ENCODE measurements around the gene PRR19. TPM values are rescaled to one million over a fixed set of nuclear protein-coding genes. Genes with fewer than 3 reads are reported as not detected.

Gene PRR19
- total and polyA plus RNA-seq, 10 of the 15 experiments (the other 5 are each of a cell fraction or from before 2014, with no cell fraction given), result 0.09 to 1.7 (median 0.73) TPM; not detected in 1

GRCh38 chr19:42287017-42287826 is 14.7 kb upstream of the PRR19 start:
- Histone ChIP-seq H3K27me3 (replicated peaks in 1 of 2; ENCODE audit: control insufficient read depth in 2 of 2, insufficient read depth in 2 of 2, low read length in 1 of 2) (no peaks in the 10 kb centered on the region), H3K4me1 (ENCODE audit: control insufficient read depth, insufficient read depth, low read length) (peaks cover 27% of the 10 kb centered on the region), H3K36me3 (ENCODE audit: control insufficient read depth in 2 of 2, insufficient read depth in 2 of 2, low read length in 1 of 2) (peaks cover 19 to 26% of the 10 kb centered on the region in 2 experiments), H3K4me3 (no peak overlapping the region), H3K9ac (ENCODE audit: control insufficient read depth, insufficient read depth, low read length) (no peak overlapping the region), H3K4me2 (ENCODE audit: control insufficient read depth, insufficient read depth) (no peak overlapping the region), H4K20me1 (ENCODE audit: control insufficient read depth, insufficient read depth) (no peaks in the 10 kb centered on the region; the same call in 1 of the 2 replicates), H3K9me3 (replicated peaks; ENCODE audit: control insufficient read depth, insufficient read depth, low read length) (no peaks in the 10 kb centered on the region), H3K27ac (ENCODE audit: control insufficient read depth, insufficient read depth) (no peak overlapping the region), H3K79me2 (ENCODE audit: control insufficient read depth, insufficient read depth, low read length) (peaks cover 21% of the 10 kb centered on the region), H2AFZ (ENCODE audit: control insufficient read depth, low read depth, low read length) (no peak overlapping the region)
- ChIA-PET SMC1A (ENCODE audit: uncharacterized antibody, unreplicated experiment) (no interaction called here), CTCF (interaction anchor here (0.6 to 1.7 kb wide), 3 partner anchors 9 to 102 kb away, joined by 3 to 4 read pairs (median 4); no protein-coding TSS in a partner anchor), RAD21 (ENCODE audit: unreplicated experiment) (no interaction called here), POLR2A (interaction anchor here (0.8 kb wide), 1 partner anchor 9 kb away, joined by 3 read pairs; no protein-coding TSS in a partner anchor)
- intact Hi-C loops (cut with micrococcal nuclease; ENCODE audit: unreplicated experiment) (no loop called here), in situ Hi-C loops (cut with MboI) (no loop called here)
- BruUV-seq (replicated peaks), result no TSS peak
- 93% methylated on average over 30 of the region's 30 CpGs for WGBS (ENCODE audit: insufficient coverage, insufficient replicate concordance, low lambda C conversion rate, missing lambda C conversion rate)
- ATAC-seq (no peak), FAIRE-seq (no peak), DNase-seq (ENCODE audit: low read depth, low spot score) (no peak)
- TF ChIP-seq NR2C2 (IDR thresholded peaks at IDR 0.05; ENCODE audit: borderline replicate concordance, control insufficient read depth, insufficient read length, low read depth) (no peak), MYB (IDR thresholded peaks at IDR 0.05; ENCODE audit: borderline replicate concordance, low read depth, low read length) (no peak), ELK1 (IDR thresholded peaks at IDR 0.05; ENCODE audit: low read depth, low read length) (no peak), POLR2AphosphoS5 (IDR thresholded peaks at IDR 0.05; ENCODE audit: low read length) (no peak), SIX5 (IDR thresholded peaks at IDR 0.05; ENCODE audit: low read depth, low read length, severe bottlenecking) (no peak), E2F8 (IDR thresholded peaks at IDR 0.05; ENCODE audit: low read depth, partially characterized antibody) (no peak), RFX5 (IDR thresholded peaks at IDR 0.05; ENCODE audit: low read depth, low read length) (no peak), YBX1 (IDR thresholded peaks at IDR 0.05) (no peak), PAX8 (IDR thresholded peaks at IDR 0.05) (no peak), ATF3 (IDR thresholded peaks at IDR 0.05; ENCODE audit: borderline replicate concordance, extremely low read depth, low read depth, low read length) (no peak), BACH1 (IDR thresholded peaks at IDR 0.05; ENCODE audit: borderline replicate concordance) (no peak), ZBED1 (IDR thresholded peaks at IDR 0.05; ENCODE audit: borderline replicate concordance) (no peak), JUND (IDR thresholded peaks at IDR 0.05; ENCODE audit: low read depth, low read length) (no peak), KLF5 (IDR thresholded peaks at IDR 0.05; ENCODE audit: partially characterized antibody) (no peak), BMI1 (IDR thresholded peaks at IDR 0.05; ENCODE audit: borderline replicate concordance) (no peak), PAX5 (IDR thresholded peaks at IDR 0.05; ENCODE audit: borderline replicate concordance, low read depth, low read length) (no peak), FOXK2 (IDR thresholded peaks at IDR 0.05) (no peak), SRF (IDR thresholded peaks at IDR 0.05; ENCODE audit: low read depth in 2 of 2, low read length in 2 of 2) (no peak), BRCA1 (IDR thresholded peaks at IDR 0.05; ENCODE audit: low read depth, low read length) (no peak), MTA2 (IDR thresholded peaks at IDR 0.05; ENCODE audit: low read depth) (no peak)

Data from GM12878 (cell line).